ENCODE measurements around the gene SCARB1. TPM values are rescaled to one million over a fixed set of nuclear protein-coding genes. Genes with fewer than 3 reads are reported as not detected.

SCARB1 gene
- total and polyA plus RNA-seq, 2 of the 13 experiments (the other 11 are each of a cell fraction or from before 2014, with no cell fraction given), result 63.4 to 160 TPM

- TF ChIP-seq FOXO4 (CRISPR knock-in tag; conservative IDR thresholded peaks at IDR 0.05), result no peak
- TF ChIP-seq MED8 (CRISPR knock-in tag; IDR thresholded peaks at IDR 0.05; ENCODE audit: insufficient replicate concordance), result no peak
- TF ChIP-seq ZNF792 (CRISPR knock-in tag; IDR thresholded peaks at IDR 0.05), result no peak
- 0 out of 2 replicates have a peak, but pooled peaks have one; percentile 30 for TF ChIP-seq GZF1 (CRISPR knock-in tag; IDR thresholded peaks at IDR 0.05)
- TF ChIP-seq ZFX (CRISPR knock-in tag; IDR thresholded peaks at IDR 0.05; ENCODE audit: low read depth), result peak; percentile 60; the same call in 1 of the 2 replicates
- TF ChIP-seq FLYWCH1 (CRISPR knock-in tag; IDR thresholded peaks at IDR 0.05), result no peak
- TF ChIP-seq MED1 (CRISPR knock-in tag; IDR thresholded peaks at IDR 0.05), result peak; percentile 68
- TF ChIP-seq PRPF4 (IDR thresholded peaks at IDR 0.05; ENCODE audit: low read depth, low read length, poor library complexity, severe bottlenecking), result no peak
- TF ChIP-seq MAZ (IDR thresholded peaks at IDR 0.05; ENCODE audit: borderline replicate concordance, low read depth, low read length), result peak; percentile 20; the same call in 1 of the 2 replicates
- peak; percentile 75 for TF ChIP-seq MAZ (CRISPR knock-in tag; IDR thresholded peaks at IDR 0.05; ENCODE audit: low read depth)
- no peak for TF ChIP-seq ZNF674 (CRISPR knock-in tag; IDR thresholded peaks at IDR 0.05; ENCODE audit: low read depth)
- TF ChIP-seq ZNF616 (CRISPR knock-in tag; IDR thresholded peaks at IDR 0.05; ENCODE audit: low read depth), result no peak
- no peak for TF ChIP-seq ZNF724P (CRISPR knock-in tag; IDR thresholded peaks at IDR 0.05; ENCODE audit: borderline replicate concordance)
- TF ChIP-seq MEIS1 (CRISPR knock-in tag; IDR thresholded peaks at IDR 0.05; ENCODE audit: borderline replicate concordance), result no peak
- TF ChIP-seq, protein P1, sequence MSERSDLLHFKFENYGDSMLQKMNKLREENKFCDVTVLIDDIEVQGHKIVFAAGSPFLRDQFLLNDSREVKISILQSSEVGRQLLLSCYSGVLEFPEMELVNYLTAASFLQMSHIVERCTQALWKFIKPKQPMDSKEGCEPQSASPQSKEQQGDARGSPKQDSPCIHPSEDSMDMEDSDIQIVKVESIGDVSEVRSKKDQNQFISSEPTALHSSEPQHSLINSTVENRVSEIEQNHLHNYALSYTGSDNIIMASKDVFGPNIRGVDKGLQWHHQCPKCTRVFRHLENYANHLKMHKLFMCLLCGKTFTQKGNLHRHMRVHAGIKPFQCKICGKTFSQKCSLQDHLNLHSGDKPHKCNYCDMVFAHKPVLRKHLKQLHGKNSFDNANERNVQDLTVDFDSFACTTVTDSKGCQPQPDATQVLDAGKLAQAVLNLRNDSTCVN (CRISPR knock-in tag; IDR thresholded peaks at IDR 0.05; ENCODE audit: borderline replicate concordance), result no peak
- TF ChIP-seq GABPA (IDR thresholded peaks at IDR 0.05; ENCODE audit: low read depth, low read length), result no peak
- TF ChIP-seq GABPA (CRISPR knock-in tag; IDR thresholded peaks at IDR 0.05; ENCODE audit: low read depth), result peak; percentile 53
- TF ChIP-seq, protein P2, sequence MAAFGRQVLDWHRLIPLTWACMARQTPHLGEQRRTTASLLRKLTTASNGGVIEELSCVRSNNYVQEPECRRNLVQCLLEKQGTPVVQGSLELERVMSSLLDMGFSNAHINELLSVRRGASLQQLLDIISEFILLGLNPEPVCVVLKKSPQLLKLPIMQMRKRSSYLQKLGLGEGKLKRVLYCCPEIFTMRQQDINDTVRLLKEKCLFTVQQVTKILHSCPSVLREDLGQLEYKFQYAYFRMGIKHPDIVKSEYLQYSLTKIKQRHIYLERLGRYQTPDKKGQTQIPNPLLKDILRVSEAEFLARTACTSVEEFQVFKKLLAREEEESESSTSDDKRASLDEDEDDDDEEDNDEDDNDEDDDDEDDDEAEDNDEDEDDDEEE (CRISPR knock-in tag; IDR thresholded peaks at IDR 0.05), result 0 out of 2 replicates have a peak, but pooled peaks have one; percentile 34
- TF ChIP-seq IRF1 (CRISPR knock-in tag; IDR thresholded peaks at IDR 0.05; ENCODE audit: low read depth), result no peak
- TF ChIP-seq ZNF563 (CRISPR knock-in tag; IDR thresholded peaks at IDR 0.05), result no peak
- no peak for TF ChIP-seq KLF9 (CRISPR knock-in tag; IDR thresholded peaks at IDR 0.05; ENCODE audit: low read depth)
- no peak for TF ChIP-seq ZNF776 (CRISPR knock-in tag; IDR thresholded peaks at IDR 0.05)
- no peak for TF ChIP-seq CENPX (CRISPR knock-in tag; IDR thresholded peaks at IDR 0.05)
- peak; percentile 34; the same call in 1 of the 2 replicates for TF ChIP-seq ZGPAT (CRISPR knock-in tag; IDR thresholded peaks at IDR 0.05)
- TF ChIP-seq SNAPC2 (CRISPR knock-in tag; IDR thresholded peaks at IDR 0.05), result no peak
Observed at GRCh38 chr12:124884587-124885438, 21.1 kb upstream of the SCARB1 start (continued).
